SW 1271 (cell line): Measurements from ENCODE around the gene TCHP.
A peak's percentile ranks its signal among the peaks of the same experiment; 100 is the strongest.
"Not testable (repeated sequence)": the region's sequence is repeated elsewhere in the genome, so short reads cannot be mapped to it uniquely, and the experiment has no call there.

Source experiments
- DNase-seq, 2 experiments: peaks; one replicate each; lab custom pipeline; 2025; lab: John Stamatoyannopoulos, UW

Gene TCHP

DNA sequence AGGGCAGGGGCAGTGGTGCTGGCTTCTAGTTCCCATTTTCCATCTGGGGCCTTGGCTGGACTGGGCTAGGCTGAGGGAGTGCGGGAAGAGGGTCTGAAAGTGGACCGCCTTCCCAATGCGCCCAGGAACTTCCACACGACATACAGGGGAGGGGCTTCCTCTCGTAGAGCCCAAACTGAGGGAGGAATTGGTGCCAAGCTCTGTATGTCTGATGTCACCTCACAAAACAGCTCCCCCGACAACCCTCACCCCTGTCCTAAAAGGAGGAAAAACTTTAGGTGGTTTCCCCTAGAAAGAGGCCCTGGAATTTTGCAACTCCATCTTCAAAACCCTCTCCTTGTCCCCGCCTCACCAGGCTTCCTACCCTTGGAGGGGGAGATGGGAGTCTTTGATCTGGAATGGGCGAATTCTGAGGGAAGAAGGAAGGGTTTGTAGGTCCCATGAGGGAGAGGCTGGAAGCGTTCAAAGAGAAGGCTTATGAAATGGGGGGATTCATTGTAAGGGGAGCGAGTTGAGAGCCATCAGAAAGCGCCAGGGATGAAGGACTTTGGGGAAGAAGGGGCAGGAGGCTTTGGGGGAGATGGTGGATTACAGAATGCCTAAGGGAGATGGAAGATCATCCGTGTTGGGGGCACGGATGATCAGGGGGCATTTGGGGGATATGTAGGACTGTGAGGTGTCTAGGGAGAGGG lies 20.6 kb upstream of the TCHP start:
- DNase-seq: no peak

DNA sequence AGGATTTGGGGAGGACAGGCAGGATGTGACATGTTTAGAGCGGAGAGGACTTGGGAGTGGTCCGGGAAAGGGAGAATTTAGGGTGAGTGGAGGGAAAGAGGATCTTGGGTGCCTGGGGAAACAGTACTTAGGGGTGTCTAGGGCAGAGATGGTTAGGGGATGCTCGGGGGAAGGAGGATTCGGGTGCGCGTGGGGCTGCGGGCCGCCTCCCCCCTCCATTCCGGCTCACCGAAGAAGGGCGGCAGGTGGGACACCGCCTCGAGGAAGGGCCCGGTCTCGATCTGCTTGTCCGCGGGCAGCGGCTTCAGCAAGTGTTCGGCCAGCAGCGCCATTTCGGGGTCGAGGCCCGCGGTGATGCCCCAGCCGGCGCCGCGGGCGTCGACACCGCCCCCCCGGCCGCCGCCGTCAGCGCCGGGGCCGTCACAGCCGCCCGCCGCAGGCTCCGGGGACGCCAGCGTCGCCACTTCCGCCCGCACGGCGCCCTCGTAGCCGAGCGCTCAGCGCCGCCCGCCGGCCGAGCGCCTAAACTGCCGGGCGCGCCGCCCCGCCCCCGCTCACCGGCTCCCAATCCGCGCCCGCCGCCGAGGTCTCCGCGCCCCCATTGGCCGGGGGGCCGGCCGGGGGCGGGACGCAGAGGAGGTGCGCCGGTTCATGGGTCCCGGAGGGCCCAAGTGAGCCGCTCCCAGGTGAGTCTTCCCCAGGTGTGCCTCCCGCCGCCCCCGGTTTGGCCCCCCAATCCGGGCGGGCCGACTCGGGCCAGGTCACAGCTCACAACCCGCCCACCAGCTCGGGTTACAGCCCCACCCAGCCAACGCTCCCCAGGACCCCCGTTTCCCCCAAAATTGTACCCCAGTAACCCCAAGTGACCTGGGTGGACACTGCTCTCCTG lies 19.8 kb upstream of the TCHP start, which contains the start of gene GLTP:
GLTP (minus strand) TSS at position 499 of the 889 bp plus-strand sequence; CDS start at position 332, 167 bp downstream.
- peak; percentile 58 to 70 for DNase-seq

DNA sequence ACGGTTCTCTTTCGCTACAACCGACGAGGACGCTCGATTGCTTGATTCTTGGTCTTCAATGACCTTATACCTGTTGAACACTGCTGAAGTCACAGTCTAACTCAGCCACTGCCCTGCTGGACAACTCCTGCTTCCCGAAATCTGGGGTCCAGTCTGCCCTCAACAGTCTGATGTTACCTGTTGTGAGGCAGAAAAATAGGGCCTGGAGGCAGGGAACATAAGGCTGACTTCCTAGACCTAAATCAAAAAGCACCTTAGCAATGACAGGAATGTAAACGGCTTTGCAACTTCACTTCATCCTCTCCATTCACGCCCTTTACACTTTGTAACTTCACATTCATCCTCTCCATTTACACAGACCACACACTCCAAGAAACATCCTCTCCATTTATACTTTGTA lies 19.1 kb upstream of the TCHP start:
- no peak for DNase-seq

DNA sequence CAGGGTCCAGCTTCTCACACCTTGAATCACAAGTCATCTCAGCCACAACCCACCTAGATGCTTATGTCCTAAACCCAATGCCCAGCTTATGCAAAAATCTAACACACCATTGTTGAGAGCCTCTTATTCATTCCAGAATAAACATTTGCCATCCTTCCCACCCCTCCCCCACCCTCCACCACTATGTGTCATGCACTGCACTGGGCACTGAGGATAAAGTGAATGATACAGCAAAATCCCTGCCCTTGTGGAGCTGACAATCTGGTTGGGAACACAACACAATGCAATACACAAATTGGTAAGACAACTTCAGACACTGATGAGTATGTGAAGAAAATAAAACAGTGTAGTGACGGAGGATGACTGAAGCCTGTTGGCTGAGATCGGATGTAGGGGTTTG lies 18.3 kb upstream of the TCHP start:
- DNase-seq: no peak

DNA sequence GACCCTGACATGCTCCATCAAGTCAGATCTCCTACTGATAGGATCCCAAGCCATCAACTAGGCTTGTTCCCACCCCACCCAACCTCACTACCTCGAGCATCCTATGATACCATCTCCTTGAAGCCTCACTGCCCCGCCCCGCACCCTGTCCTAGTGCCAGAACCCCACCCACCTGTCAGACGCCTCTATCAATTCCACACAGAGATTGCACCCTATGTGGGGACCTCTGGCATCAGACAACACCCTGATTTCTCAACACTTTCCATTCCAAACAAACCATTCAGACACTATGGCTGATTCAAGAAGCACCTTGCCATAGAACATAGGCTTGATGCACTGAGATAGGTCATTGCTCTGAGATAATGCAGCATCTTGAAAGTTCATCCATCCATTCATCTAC lies 16.6 kb upstream of the TCHP start:
- no peak for DNase-seq

DNA sequence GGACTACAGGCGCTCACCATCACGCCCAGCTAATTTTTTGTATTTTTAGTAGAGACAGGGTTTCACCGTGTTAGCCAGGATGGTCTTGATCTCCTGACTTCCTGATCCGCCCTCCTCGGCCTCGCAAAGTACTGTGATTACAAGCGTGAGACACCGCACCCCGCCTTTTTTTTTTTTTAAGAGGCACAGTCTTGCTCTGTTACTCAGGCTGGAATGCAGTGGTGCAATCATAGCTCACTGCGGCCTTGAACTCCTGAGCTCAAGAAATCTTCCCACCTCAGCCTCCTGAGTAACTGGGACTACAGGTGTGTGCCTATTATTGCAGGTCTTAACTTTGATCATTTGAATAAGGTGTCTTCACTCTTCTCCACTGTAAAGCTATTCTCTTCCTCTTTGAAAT lies 14.5 kb upstream of the TCHP start:
- no peak for DNase-seq

DNA sequence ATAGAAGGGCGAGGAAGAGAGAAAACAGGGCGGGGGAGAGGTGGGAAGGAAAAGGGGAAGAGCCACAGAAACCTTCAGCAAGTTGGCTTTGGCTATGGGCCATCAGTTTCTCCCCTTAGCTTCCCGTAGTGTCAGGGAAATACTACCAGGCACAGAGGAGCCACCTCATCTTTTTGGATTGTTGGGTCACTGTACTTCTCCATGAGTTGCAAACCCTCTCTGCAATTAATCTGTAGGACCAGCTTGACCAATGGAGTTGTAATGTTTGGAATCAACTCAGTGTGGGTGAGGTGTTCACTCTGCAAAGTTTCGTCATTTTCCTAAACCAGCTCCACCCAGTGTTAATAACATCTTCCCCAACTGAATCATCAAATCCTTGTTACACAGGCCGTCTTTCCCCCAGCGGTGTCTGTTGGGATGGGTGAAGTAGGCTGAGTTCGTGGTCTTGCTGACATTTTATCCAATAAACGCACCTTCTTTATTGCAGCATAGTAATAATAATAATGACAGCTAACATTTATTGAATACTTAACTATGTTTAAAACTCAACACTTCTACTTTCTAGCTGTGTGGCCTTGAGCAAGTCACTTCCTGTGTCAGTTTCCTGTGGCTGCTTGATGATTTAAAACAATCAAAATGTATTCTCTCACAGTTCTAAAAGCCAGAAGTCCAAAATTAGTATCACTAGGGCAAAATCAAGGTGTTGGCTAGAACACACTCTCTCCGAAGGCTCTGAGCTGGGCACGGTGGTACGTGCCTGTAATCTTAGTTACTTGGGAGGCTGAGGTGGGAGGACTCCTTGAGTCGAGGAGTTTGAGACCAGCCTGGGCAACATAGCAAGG lies 11.7 kb upstream of the TCHP start:
- peak; percentile 63 to 85 for DNase-seq

DNA sequence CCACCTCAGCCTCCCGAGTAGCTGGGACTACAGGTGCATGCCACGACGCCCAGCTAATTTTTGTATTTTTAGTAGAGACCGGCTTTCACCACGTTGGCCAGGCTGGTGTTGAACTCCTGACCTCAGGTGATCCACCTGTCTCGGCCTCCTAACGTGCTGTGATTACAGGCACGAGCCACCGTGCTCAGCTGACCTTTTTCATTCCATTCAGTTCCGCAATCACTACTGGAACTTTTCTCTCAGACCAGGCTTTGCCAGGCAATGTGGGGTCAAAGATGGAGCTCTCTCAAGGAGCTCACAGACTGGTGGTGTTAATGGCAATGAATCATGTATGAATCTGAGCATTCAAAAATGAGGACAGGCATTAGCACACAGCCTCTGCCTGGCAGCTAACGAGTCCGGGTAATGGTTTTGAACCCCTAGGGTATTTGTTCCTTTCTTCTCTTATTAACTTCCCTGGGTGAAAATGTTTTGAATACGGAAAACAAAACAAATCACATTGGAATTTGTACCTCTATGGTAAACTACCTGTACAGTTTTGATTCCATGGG lies 9.4 kb upstream of the TCHP start:
- DNase-seq: no peak

DNA sequence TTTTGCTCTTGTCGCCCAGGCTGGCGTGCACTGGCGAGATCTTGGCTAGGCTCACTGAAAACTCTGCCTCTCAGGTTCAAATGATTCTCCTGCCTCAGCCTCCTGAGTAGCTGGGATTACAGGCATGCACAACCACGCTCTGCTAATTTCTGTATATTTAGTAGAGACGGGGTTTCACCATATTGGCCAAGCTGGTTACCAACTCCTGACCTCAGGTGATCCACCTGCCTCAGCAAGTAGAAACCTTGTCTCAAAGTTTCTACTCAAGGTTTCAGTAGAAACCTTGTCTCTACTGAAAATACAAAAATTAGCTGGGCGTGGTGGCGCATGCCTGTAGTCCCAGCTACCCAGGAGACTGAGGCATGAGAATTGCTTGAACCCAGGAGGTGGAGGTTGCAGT lies 8.3 kb upstream of the TCHP start:
- not testable (repeated sequence) for DNase-seq

DNA sequence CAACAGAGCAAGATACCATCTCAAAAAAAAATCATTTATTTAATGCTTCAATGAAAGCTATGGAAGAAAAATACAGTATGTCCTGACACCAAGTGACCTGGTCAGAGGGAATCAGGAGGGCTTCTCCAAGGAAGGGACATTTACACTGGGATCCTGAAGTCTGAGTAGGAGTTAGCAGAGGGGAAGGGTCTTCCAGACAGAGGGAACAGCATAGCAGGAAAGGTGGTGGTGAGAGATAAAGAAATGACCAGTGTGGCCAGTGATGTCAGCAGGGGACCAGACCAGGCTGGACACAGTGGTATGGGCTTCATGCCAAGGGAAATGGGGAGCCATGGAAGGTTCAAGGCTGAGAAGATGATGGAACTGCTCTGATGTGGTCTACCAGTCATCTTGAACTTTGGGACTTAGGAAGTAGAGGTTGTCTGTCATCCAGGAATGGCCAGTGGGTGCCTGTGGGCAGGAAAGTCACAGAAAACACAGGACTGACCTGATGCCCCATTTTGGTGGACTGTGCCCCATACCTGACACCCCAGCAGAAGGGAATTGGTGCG lies 7.8 kb upstream of the TCHP start:
- no peak for DNase-seq

DNA sequence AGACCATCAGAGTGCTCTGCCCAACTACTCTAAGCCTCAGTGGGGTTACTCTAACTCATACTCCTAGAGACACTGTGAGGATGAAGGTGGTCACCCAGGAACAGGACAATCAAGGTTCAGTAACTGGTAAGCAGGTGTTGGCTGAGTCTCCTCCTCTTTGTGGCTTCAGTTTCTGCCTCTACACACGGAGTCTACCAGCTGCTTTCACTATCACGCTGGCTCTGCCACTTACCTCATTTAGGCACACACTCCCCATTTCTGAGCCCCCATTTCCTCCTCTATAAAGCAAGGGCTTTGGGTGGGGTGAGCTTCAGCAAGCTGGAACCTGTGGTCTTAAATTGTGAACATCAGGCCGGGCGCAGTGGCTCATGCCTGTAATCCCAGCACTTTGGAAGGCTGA lies 7.3 kb upstream of the TCHP start:
- no peak for DNase-seq

DNA sequence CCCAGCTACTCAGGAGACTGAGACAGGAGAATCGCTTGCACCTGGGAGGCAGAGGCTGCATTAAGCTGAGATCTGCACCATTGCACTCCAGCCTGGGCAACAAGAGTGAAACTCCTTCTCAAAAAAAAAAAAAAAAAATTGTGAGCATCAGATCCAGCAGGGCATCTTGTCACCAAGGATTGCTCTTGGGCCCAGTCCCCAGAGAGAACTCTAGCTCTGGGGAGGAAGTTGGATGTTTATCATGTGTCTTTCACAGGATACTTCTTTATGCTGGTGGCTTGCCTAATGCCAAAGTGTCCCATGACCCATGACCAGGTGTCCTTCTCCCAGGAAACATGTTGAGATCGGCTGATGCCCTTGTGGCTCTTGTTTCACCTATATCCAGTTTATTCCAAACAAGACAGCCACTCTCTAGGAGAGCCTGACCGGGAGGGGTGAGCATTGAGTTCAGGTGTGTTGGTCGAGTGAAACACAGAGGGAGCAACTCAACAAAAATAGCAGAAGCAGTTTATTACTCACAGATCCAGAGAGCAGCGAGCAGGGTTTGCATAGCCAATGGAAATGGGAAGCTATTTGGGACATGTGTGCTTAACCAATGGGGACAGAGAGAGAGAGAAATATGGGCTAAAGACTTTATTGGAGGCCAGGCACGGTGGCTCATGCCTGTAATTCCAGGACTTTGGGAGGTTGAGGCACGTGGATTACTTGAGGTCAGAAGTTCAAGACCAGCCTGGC lies 6.6 kb upstream of the TCHP start:
- DNase-seq: no peak

DNA sequence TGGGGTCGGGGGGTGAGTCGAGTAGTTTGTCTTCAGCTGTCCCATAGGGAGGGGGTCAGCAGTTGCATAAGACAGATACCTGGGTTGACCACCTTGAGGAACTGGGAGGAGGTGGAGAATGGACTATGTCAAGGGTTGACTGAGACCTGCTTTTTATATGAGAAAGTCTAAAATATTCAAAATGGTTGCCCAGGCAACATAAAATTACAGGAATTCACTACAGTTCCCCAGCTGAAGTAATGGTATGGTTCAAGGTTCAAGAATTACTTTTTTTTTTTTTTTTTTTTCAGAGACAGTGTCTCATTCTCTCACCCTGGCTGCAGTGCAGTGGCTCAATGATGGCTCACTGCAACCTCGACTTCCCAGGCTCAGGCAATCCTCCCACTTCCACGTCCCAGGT lies 5.1 kb upstream of the TCHP start:
- DNase-seq: no peak

DNA sequence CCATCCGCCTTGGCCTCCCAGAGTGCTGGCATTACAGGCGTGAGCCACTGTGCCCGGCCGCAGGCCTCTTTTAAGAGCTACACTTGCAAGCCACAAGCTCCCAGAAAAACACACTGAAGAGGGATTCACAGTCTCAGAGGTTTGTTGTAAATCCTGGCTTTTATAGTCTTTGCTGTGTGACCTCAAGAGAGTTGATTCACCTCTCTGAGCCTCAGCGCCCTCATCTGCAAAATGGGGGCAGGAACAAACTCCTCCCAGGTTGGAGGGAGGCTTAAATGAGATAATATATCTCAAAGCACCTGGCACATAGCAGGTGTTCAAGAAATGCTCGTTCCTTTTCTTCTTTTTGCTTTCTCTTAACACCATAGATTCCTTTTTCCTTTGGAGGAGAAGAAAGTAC lies 3.9 kb upstream of the TCHP start:
- no peak for DNase-seq

DNA sequence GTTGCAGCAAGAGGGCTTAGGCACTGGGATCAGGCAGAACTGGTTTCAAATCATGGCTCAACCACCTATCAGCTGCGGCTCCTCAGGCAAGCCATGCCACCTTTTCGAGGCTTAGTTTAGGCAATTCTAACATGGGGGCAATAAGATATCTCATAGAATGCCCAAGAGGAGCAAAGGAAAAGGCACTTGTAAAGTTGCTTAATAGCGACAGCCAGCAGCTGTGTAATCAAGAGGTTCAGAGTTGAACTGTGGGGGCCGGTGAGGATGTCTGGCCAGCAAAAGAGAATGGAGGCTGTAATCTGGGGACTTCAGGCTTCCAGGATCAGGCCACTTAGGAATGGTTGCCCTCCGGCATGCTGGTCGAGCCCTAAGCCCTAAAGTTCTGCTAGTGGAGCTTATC lies 3.0 kb upstream of the TCHP start:
- no peak for DNase-seq

DNA sequence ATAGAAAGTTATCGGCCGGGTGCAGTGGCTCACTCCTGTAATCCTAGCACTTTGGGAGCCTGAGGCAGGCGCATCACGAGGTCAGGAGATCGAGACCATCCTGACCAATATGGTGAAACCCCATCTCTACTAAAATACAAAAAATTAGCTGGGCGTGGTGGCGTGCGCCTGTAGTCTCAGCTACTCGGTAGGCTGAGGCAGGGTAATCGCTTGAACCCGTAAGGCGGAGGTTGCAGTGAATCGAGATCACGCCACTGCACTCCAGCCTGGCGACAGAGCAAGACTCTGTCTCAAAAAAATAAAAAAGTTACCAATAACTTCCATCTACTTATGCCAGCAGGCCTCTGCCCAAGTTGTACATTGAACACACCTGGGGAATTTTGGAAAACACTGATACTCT lies 729 bp upstream of the TCHP start:
- DNase-seq: not testable (repeated sequence)

DNA sequence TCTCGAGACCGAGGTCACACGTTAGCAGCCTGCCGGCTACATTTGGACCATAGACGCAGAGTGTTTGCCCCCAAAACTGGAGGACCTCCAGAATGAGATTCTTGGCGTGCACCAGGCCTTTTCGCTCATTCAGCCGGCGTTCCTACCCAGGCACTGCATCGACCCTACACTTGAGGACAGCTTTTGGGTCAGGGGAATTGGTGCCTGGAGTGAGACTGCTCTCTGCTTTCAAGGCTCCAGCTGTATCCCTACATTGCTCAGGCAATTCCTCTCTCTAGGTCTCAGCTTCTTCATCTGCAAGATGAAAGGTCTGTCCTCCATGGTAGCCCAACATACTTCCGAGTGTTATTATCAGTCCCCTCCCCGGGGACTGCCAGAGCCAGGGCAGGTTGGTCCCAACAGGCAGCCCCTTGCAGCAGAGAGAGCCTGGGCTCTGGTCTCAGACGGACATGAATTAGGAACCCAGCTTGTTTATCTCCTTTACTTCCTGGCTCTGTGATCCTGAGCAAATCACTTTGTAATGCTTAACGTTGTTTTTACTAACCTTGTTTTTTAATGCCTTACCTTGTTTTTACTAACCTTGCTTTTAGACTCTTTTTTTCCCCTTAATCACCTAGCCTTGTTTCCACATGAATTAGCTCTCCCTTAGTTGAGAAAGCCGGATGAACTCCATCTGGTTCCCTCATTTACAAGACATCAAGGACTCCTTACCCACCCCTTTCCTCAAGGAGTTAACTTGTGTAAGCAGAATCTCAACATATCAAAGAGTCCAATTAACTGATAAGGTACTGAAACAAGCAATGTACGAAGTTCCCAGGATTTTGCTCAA lies 892 bp downstream of the TCHP start:
- no peak for DNase-seq

DNA sequence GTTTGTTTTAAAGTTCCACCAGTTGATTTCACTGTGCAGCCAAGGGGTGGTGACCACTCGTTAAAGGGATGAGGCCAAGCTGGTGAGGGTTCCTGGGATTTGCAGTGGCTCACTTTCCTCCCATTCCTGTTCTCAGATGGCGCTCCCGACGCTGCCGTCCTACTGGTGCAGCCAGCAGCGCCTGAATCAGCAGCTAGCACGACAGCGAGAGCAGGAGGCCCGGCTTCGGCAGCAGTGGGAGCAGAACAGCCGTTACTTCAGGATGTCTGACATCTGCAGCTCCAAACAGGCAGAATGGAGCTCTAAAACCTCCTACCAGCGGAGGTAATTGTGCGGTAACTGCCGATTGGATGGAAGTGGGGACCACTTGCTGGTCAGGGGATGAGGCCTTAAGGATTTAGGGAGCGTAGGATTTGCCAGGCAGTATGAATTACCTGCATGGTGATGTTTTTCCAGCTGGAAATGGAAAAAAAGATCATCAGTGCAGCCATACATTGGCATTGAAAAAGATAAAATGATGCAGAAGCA lies 2.9 kb downstream of the TCHP start:
- no peak for DNase-seq

DNA sequence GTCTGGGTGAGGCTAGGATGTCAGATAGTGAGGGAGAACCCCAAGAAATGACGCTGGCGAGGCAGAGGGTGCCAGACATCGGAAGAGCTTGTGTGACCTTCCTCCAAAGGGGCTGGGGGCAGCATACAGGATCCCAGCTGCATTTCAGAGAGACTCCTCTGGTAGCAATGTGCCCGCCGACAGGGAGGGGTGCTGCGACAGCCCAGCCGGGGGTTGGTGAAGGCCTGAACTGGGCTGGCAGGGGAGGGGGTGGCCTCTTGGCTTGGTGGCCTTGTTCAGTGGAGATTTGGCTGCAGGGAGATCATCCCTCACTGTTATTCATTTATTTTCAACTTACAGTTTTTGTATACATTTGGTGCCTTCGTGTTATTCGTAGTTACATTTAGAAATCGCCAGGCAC lies 5.2 kb downstream of the TCHP start:
- DNase-seq: no peak
